ENCODE data around the gene PCMT1.

Gene PCMT1

GRCh38 chr6:149783551-149783950 lies 34.0 kb downstream of the PCMT1 start:
- H3K36me3 ChIP-seq (ENCODE audit: control insufficient read depth, insufficient read depth, low read length), result no peaks in the 10 kb centered on the region

DNA sequence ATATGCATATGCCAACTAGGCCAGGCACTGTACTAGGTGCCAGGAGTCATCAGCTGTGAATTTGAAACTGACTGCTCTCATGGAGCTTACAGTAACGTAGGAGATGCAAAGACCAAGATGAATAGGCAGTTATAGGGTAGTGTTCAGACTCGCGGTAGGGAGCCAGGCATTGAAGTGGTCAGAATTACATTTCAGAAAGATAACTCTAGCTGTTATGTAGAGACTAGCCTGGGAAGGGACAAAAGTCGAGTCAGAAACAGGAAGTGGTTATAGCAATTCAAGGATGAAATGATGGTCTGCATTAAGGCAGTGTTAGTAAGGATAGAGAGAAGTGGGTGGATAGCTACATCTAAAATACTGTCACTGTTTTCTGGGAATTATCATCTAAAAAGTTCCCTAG lies 56.6 kb downstream of the PCMT1 start:
- H3K27ac ChIP-seq, result no peak overlapping the region
- no peaks in the 10 kb centered on the region for H3K9me3 ChIP-seq (ENCODE audit: control insufficient read depth, low read length)
- no peaks in the 10 kb centered on the region for H3K4me1 ChIP-seq
- H3K79me2 ChIP-seq, result no peaks in the 10 kb centered on the region
- H2AFZ ChIP-seq, result no peak overlapping the region
- no peak overlapping the region for H3K4me3 ChIP-seq (ENCODE audit: low read depth, low read length)
- no peak overlapping the region for H3K9ac ChIP-seq
- H3K4me2 ChIP-seq (ENCODE audit: low read length), result no peak overlapping the region
- TF ChIP-seq, protein P1, sequence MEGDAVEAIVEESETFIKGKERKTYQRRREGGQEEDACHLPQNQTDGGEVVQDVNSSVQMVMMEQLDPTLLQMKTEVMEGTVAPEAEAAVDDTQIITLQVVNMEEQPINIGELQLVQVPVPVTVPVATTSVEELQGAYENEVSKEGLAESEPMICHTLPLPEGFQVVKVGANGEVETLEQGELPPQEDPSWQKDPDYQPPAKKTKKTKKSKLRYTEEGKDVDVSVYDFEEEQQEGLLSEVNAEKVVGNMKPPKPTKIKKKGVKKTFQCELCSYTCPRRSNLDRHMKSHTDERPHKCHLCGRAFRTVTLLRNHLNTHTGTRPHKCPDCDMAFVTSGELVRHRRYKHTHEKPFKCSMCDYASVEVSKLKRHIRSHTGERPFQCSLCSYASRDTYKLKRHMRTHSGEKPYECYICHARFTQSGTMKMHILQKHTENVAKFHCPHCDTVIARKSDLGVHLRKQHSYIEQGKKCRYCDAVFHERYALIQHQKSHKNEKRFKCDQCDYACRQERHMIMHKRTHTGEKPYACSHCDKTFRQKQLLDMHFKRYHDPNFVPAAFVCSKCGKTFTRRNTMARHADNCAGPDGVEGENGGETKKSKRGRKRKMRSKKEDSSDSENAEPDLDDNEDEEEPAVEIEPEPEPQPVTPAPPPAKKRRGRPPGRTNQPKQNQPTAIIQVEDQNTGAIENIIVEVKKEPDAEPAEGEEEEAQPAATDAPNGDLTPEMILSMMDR (IDR thresholded peaks at IDR 0.05), result no peak
- H3K27me3 ChIP-seq (ENCODE audit: control insufficient read depth, insufficient read depth, low read length), result no peaks in the 10 kb centered on the region
- no peaks in the 10 kb centered on the region for H3K36me3 ChIP-seq (ENCODE audit: control insufficient read depth, insufficient read depth, low read length)

More at GRCh38 chr6:149783551-149783950, 34.0 kb downstream of the PCMT1 start:
- Histone ChIP-seq H3K27ac (no peak overlapping the region), H3K9me3 (ENCODE audit: control insufficient read depth, low read length) (no peaks in the 10 kb centered on the region), H3K4me2 (ENCODE audit: low read length) (no peak overlapping the region), H3K4me1 (no peaks in the 10 kb centered on the region), H3K9ac (no peak overlapping the region), H3K4me3 (ENCODE audit: low read depth, low read length) (no peak overlapping the region), H3K79me2 (no peaks in the 10 kb centered on the region), H2AFZ (no peak overlapping the region), H3K27me3 (ENCODE audit: control insufficient read depth, insufficient read depth, low read length) (no peaks in the 10 kb centered on the region)
- TF ChIP-seq, protein P1 (IDR thresholded peaks at IDR 0.05), result no peak

GRCh38 chr6:149809798-149810197 lies 60.3 kb downstream of the PCMT1 start:
- no peak overlapping the region for H3K4me2 ChIP-seq (ENCODE audit: low read length)
- no peaks in the 10 kb centered on the region for H3K36me3 ChIP-seq (ENCODE audit: control insufficient read depth, insufficient read depth, low read length)
- H3K4me1 ChIP-seq, result no peaks in the 10 kb centered on the region
- H3K27ac ChIP-seq, result no peak overlapping the region
- H3K9me3 ChIP-seq (ENCODE audit: control insufficient read depth, low read length), result no peaks in the 10 kb centered on the region
- H3K4me3 ChIP-seq (ENCODE audit: low read depth, low read length), result no peak overlapping the region
- TF ChIP-seq, protein P1 (IDR thresholded peaks at IDR 0.05), result no peak
- H3K27me3 ChIP-seq (ENCODE audit: control insufficient read depth, insufficient read depth, low read length), result no peaks in the 10 kb centered on the region
- H3K9ac ChIP-seq, result no peak overlapping the region
- H3K79me2 ChIP-seq, result no peaks in the 10 kb centered on the region
- no peak overlapping the region for H2AFZ ChIP-seq

DNA sequence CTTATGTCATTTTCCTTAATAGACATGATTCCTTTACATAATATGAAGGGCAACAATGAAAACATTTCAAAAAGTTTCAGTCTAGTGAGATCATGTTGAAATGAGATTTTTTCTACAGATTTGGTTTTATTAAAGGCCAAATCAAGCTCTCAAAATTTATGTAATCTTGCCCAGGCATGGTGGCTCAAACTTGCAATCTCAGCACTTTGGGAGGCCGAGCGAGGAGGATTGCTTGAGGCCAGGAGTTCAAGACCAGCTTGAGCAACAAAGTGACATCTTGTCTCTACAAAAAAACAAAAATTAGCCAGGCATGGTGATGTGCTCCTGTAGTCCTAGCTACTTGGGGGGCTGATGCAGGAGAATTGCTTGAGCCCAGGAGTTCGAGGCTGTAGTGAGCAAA lies 63.8 kb downstream of the PCMT1 start:
- H3K4me1 ChIP-seq, result no peaks in the 10 kb centered on the region
- H3K9ac ChIP-seq, result no peak overlapping the region
- H3K36me3 ChIP-seq (ENCODE audit: control insufficient read depth, insufficient read depth, low read length), result no peaks in the 10 kb centered on the region
- H3K79me2 ChIP-seq, result no peaks in the 10 kb centered on the region
- H3K27me3 ChIP-seq (ENCODE audit: control insufficient read depth, insufficient read depth, low read length), result no peaks in the 10 kb centered on the region
- H3K27ac ChIP-seq, result no peak overlapping the region
- H3K4me2 ChIP-seq (ENCODE audit: low read length), result no peak overlapping the region
- no peaks in the 10 kb centered on the region for H3K9me3 ChIP-seq (ENCODE audit: control insufficient read depth, low read length)
- TF ChIP-seq, protein P1 (IDR thresholded peaks at IDR 0.05), result no peak
- no peak overlapping the region for H3K4me3 ChIP-seq (ENCODE audit: low read depth, low read length)
- no peak overlapping the region for H2AFZ ChIP-seq

DNA sequence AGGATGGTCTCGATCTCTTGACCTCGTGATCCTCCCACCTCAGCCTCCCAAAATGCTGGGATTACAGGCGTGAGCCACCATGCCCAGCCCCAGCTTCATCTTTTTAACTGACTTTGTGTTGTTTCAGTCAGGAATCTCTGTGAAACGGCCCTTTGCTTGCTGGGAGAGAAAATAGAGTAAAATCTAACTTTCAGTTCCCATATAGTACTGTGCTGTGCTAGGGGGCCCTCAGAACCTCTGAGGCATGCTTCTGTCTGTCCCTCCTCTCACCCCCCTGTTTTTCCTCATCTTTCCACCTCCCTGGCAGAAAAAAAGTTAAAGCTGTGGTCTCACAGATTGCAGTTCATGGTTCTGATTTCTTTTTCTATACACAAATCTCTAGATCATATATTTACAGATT lies 66.2 kb downstream of the PCMT1 start:
- Histone ChIP-seq H3K4me2 (ENCODE audit: low read length) (no peak overlapping the region), H3K27me3 (ENCODE audit: control insufficient read depth, insufficient read depth, low read length) (no peaks in the 10 kb centered on the region), H3K27ac (no peak overlapping the region), H3K4me3 (ENCODE audit: low read depth, low read length) (no peak overlapping the region), H3K9ac (no peak overlapping the region), H2AFZ (no peak overlapping the region), H3K9me3 (ENCODE audit: control insufficient read depth, low read length) (no peaks in the 10 kb centered on the region), H3K4me1 (no peaks in the 10 kb centered on the region), H3K36me3 (ENCODE audit: control insufficient read depth, insufficient read depth, low read length) (no peaks in the 10 kb centered on the region), H3K79me2 (no peaks in the 10 kb centered on the region)
- TF ChIP-seq, protein P1 (IDR thresholded peaks at IDR 0.05), result no peak

Measured in parathyroid adenoma (tissue), 2 donors.